NCI-H510A (cell line): ENCODE measurements around the gene CELF1.
"Not testable (repeated sequence)": the region's sequence is repeated elsewhere in the genome, so short reads cannot be mapped to it uniquely, and the experiment has no call there.

ENCODE experiments used
- DNase-seq: peaks from one replicate; lab custom pipeline; 2025; lab: John Stamatoyannopoulos, UW

Gene CELF1

DNA sequence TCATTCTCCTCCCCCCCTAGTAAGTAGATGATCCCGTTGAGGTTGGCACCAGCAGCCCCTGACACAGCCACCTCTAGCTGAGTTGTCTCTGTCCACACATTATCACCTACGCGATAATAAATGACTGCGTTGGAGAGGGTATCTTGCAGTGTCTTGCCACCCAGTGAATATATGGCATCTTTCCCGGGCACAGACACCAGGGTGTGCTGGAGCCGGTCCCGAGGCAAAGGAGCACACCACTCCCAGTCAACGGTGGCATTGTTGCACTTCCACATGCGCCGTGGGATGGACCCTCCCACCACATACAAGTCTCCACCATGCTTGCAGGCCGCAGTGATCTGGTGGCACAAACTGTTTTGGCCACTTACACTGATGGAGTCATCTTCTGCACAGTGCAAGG lies 20.4 kb upstream of the CELF1 start:
- no peak for DNase-seq

DNA sequence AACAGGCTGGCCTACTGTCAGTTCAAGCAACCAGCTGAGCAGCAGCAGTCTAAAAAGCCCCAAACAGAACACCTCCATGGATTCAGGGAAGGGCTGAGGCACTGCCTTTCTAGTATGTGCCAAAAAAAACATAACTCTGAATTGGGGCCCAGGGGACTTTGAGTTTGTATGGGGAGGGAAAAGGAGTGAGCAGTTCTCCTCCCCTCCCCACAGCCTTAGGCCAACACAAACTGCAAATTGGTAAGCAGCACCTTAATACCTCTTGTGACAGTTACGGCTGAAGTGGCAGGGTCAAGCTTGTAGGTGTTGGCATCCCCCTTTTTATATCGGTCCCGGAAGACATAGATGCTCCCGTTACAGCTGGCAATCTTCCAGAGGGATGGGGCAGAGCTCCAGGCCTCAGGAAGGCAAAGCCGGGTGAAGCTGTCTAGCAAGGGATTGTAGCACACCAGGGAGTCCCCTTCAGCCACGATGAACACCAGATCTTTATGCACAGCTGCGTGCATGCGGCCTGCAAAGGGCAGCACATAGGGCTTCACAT lies 19.9 kb upstream of the CELF1 start:
- DNase-seq, result no peak

DNA sequence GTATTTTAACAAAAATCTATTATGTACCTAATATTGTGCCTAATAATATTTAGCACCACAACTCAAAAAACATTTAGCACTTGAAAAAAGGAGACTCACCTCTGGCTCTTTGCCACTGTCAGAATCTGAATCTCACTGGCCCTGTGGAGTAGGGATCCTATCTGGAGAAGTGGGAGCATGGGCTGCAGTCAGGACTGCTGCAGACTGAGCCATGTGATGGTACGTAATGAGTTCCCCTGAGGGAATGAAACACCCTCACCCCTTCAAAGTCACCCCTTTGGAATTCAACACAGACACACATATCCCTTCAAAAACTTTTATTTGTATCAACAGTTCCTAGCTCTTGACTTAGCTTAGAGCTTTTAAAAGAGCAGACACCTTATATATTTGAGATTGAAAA lies 19.0 kb upstream of the CELF1 start:
- DNase-seq, result no peak

DNA sequence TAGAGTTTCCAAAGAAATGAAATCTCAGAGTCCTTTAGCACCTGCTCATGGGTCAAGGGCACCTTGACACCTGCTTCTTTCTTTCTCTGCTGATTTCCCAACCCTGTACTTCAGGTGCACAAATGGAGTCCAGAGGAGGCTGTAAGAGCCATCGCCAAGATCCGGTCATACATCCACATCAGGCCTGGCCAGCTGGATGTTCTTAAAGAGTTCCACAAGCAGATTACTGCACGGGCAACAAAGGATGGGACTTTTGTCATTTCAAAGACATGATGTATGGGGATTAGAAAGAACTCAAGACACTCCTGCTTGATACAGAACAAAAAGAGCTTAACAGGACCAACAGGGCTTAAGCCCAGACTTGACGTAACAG lies 18.4 kb upstream of the CELF1 start:
- no peak for DNase-seq

DNA sequence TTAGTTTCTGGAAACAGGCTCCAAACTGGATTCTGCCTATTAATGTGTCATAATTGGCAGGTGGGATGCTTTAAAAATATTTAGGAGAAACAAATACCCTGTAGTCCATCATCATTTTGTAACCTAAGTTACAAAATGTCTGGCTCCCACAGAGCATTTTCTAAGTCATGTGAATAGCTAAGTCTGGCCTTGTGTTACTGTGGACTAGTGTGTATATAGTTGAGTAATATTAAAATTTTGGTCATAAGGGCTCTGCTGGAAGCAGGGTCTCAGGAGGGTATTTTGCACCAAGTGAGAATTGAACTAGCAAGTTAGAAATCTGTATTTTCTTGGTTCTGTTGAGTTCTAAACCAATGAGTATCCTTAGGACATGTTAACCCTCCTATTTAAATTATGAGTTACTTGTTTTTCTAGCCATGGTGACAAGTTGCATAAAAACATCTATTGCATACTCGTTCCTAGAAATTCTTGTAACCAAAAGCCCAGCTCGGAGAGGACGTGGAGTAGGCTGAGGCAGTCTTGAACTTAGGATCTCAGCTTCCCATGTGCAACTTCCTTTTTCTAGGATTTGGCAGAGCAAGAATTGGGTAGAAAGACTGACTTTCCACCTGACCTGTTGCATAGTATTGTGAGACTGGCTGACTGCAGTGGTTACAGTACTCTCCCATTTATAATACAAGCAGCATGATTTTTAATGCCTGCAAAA lies 17.9 kb upstream of the CELF1 start:
- no peak for DNase-seq

DNA sequence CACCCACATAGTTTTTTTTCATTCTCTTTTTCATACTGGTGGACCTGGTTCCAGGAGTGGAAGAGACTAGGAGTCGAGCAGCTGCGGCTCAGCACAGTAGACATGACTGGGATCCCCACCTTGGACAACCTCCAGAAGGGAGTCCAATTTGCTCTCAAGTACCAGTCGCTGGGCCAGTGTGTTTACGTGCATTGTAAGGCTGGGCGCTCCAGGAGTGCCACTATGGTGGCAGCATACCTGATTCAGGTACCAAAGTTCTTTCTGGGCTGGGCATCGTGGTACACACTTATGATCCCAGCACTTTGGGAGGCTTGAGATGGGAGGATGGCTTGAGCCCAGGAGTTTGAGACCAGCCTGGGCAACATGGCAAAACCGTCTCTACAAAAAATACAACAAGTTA lies 16.7 kb upstream of the CELF1 start:
- DNase-seq, result no peak

DNA sequence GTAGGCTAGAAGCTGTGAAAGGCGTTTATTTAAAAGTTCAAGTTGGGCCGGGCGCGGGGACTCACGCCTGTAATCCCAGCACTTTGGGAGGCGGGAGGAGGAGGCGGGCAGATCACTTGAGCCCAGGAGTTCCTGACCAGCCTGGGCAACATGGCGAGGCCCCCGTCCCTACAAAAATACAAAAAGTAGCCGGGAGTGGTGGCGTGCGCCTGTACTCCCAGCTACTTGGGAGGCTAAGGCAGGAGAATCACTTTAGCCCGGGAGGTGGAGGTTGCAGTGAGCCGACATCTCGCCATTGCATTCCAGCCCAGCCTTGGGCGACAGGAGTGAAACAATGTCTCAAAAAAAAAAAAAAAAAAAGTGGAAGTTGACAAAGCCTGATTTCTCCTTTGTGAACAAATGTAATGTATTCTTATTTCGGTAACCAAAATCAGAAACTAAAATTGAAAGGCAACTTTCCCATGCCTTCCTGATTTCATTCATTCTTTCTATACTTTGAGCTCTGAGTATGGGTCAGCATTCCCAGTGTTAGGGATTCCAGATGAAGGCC lies 13.3 kb upstream of the CELF1 start:
- no peak for DNase-seq

DNA sequence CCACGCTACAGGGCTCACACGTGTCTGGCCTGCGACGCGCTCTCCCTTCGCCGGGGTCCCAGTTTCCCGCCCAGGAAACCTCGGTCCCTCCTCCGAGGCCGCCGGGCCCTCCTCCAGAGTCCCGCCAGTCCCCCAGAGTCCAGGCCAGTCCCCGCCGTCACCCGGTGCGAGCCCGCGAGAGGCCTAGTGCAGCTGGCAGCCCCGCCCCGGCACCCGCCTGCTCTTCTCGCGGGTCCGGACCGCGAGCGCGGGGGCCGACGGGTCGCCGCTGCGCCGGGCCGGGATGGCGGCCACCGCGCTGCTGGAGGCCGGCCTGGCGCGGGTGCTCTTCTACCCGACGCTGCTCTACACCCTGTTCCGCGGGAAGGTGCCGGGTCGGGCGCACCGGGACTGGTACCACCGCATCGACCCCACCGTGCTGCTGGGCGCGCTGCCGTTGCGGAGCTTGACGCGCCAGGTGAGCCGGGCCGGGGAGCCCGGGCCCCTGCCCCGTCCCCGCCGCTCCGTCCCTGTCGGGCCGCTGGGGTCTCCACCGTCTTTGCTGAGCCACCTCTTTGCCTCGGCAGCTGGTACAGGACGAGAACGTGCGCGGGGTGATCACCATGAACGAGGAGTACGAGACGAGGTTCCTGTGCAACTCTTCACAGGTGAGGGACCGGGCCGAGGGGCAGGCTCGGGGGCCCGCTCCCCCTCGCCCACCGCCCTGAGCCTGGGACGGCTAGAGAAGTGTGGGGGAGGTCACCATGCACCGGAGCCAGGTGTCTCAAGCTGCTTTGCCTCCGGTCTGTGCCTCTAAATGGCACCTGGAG lies 12.6 kb upstream of the CELF1 start, which contains the start of gene PTPMT1:
PTPMT1 (plus strand) TSS at position 260 of the 809 bp plus-strand sequence; CDS start at position 284, 24 bp downstream.
- no peak for DNase-seq

DNA sequence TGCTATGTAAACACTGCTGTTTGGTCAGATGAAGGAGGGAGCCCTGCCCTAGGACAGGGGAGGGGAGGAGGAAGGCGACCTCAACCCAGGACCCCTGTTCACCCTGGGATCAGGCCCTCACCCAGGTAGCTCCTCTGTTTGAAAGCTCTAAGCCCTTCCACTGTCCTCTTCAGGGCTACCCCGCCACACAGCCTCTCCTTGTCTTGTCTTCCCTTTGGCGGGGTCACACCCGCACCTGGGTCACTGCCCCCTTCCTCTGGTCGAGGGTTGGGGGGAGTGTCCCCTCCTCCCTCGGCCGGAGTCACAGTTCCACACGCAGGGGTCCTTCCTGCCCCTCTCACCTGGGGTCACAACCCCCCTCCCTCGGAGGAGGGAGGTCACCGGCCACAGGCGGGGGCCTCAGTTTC lies 12.0 kb upstream of the CELF1 start:
- no peak for DNase-seq

DNA sequence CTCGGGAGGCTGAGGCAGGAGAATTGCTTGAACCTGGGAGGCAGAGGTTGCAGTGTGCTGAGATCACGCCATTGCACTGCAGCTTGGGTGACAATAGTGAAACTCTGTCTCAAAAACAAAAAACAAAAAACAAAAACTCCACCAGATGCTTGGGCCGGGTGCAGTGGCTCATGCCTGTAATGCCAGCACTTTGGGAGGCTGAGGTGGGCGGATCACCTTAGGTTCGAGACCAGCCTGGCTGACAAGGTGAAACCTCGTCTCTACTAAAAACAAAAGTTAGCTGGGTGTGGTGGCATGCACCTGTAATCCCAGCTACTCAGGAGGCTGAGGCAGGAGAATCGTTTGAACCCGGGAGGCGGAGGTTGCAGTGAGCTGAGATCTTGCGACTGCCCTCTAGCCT lies 11.4 kb upstream of the CELF1 start:
- not testable (repeated sequence) for DNase-seq

DNA sequence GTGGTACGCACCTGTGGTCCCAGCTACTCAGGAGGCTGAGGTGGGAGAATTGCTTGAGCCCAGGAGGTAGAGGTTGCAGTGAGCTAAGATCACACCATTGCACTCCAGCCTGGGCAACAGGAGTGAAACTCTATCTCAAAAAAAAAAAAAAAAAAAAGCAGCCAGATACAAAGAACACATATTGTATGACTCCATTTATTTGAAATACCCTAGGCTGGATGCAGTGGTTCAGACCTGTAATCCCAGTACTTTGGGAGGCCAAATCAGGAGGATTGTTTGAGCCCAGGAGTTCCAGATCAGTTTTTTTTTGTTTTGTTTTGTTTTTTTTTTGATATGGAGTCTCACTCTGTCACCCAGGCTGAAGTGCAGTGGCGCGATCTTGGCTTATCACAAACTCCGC lies 9.5 kb upstream of the CELF1 start:
- DNase-seq, result not testable (repeated sequence)

DNA sequence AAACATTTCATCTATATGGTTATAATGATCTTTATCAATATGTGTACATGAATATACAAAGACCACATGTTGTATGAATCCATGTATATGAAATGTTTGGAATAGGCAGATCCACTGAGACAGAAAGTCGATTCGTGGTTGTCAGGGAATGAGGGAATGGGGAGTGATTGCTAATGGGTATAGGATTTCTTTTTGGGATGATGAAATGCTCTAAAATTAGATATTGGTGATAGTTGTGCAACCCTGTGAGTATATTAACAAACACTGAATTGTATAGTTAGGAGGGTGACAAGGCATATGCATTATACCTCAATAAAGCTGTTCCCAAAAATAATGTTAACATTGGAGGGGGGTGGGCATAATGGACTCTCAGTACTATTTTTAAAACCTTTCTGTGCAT lies 7.5 kb upstream of the CELF1 start:
- no peak for DNase-seq

DNA sequence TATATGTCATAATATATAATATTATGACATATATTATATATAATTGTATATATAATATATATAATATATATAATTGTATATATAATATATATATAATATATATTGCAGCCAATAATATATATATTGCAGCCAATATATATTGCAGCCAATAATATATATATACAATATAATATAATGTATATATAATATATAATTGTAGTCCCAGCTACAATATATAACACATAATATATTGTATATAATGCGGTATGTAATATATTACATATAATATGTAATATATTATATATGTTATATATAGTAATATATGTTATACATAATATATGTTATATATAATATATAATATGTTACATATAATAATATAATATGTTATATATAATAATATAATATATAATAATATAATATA lies 5.8 kb upstream of the CELF1 start:
- DNase-seq, result no peak

DNA sequence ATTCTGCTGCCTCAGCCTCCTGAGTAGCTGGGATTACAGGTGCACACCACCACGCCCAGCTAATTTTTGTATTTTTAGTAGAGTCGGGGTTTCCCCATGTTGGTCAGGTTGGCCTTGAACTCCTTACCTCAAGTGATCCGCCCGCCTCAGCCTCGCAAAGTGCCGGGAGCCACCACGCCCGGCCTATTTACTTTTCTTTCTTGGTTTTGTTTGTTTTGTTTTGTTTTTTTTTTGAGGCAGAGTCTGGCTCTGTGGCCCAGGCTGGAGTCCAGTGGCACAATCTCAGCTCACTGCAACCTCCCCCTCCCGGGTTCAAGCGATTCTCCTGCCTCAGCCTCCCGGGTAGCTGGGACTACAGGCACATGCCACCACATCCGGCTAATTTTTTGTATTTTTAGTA lies 4.1 kb upstream of the CELF1 start:
- DNase-seq, result not testable (repeated sequence)

DNA sequence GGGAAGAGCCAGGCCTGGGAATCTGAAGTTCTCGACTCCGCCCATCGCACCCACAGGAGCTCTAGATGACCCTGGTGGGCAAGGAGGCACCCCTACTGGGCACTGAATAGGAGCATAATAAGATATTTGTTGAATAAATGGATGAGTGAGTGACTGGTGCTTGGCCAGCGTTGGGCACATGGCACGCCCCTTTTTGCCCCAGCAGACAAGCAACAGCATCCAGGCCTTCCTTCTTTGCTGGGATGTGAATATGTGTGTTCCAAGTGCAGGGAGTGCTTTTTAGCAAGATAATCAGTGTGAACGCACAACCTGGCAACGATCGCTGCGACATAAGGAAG lies 443 bp upstream of the CELF1 start:
- no peak for DNase-seq

DNA sequence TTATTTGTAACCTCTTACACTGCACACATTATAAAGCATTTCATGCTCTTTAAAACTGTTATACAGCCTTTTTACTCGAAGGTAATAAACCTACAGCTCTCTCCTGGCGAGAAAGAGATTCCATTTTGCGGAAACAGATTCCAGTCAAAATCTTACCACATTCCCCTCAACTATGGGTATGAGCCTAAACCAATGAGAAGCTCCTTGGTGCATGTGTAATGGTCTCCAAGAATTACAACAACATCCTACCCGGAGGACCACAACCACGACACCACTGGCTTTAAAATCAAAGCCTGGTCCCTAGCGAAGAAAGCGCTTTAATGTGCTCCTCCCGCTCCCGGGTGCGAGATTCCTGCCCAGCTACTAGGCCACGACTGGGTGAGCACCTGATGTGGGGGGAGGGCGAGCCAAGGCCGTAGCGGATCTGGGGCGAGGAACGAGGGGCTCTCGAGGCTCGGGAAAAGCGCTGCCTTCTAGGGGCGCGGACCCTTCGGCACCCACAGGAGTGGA lies 821 bp downstream of the CELF1 start:
- no peak for DNase-seq

DNA sequence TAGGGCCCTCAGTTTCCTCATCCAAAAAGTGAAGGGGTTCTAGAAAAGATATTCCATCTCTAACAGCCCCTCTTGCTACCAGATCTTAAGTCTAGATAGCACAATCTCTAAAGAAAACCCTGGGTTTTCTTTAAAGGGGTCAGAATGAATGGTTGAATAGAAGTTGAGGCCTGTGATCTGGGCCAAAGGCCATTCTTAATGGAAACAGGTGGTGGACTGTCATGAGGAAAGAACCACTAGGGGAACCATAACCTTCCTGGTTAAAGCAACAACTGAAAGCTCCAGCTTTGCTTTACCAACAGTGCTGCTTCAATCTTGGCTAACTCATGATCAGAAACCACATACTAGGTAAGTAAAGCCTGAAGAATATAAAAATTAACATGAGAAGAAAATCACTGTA lies 1.8 kb downstream of the CELF1 start:
- no peak for DNase-seq

DNA sequence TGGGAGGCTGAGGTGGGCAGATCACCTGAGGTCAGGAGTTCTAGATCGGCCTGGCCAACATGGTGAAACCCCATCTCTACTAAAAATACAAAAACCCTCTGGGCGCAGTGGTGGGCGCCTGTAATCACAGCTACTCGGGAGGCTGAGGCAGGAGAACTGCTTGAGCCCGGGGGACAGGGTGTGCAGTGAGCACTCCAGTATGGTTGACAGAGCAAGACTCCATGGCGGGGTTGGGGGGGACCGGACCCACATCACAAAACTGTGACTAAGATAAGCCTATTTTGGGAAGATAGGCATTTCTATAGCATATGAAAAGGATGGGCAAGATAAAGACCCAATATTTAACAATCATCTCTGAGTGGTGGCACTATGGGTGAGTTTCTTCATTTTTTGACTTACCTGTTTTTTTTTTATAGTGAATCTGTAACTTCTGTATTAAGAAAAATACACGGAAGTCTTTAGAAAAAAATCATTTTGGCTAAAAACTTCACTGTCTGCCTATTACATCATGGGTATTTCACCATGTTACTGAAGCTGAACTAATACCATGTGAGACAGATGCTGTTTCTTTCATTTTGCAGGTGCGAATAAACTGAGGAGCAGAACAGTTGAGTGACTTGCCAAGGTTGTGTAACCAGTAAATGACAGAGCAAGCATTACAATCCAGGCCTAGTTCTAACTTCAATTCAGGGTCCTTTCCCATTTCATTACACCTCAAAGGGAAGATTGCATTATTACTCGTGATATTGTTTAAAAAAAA lies 2.5 kb downstream of the CELF1 start:
- DNase-seq, result no peak

DNA sequence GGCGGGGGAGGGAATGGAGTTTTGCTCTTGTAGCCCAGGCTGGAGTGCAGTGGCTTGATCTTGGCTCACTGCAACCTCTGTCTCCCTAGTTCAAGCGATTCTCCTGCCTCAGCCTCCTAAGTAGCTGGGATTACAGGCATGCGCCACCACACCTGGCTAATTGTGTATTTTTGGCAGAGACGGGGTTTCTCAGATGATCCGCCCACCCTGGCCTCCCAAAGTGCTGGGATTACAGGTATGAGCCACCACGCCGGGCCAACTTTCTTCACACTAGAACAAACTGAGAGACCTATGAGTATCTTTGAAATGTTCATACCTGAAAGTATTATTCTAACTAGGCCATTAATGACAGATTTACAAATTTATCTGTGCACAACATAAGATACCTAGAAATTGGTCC lies 6.7 kb downstream of the CELF1 start:
- not testable (repeated sequence) for DNase-seq

DNA sequence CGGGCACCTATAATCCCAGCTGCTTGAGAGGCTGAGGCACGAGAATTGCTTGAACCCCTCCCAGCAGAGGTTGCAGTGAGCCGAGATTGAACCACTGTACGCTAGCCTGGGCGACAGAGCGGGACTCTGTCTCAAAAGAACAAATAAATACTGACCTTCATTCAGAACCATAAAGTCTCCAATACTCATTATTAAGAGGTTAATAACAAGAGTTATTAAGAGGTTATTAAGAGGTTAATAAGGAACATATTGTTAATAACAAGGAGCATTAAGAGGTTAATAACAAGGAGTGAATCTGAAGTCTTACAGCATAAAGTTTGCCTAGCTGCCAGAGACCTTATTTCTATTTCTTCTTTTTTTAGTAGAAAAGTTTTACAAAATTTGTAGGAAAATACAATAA lies 7.6 kb downstream of the CELF1 start:
- no peak for DNase-seq

DNA sequence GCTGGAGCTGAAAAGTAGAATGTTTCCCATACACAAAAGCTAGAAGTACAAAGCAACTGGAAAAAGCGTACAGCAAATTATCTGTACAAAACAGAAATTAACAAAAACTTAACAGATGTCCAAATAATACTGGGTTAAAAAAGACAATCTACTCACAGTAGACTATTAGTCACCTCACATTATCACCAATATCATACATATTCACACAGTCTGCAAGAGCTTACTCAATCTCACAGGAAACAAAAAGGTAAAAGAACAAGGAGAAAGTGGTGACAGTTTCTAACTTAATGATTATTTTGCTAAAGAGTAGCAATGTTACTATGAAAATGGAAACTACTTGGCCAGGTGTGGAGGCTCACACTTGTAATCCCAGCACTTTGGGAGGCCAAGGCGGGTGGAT lies 11.9 kb downstream of the CELF1 start:
- no peak for DNase-seq

DNA sequence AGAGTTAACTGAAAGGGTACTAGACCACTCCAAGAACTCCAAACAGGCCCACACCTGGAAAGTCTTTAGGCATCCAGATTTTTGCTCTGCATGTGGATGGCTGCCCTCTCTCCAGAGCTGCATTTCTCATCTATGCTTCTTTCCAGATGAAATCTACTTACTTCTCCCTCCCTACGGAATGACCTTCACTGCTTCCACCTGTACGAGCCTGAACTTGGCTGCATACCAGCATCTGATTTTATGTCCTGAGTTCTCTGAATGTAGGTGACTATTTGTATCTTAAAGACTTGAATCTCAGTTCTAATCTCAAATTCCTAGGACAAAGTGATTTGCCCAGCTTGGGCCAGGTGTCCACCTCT lies 13.3 kb downstream of the CELF1 start:
- DNase-seq, result no peak
